HG03280 (cell line): ENCODE measurements around the gene RUBCN.
A peak's percentile ranks its signal among the peaks of the same experiment; 100 is the strongest.
"Not testable (repeated sequence)": the region's sequence is repeated elsewhere in the genome, so short reads cannot be mapped to it uniquely, and the experiment has no call there.

ENCODE experiments used
- ATAC-seq: cut with Tn5 transposase; IDR thresholded peaks from one replicate; pipeline ENCODE4 v1.9.1; 2021; ENCODE audit warnings: mild to moderate bottlenecking, moderate library complexity; ENCODE audit not compliant: unreplicated experiment

RUBCN gene

GRCh38 chr3:197659144-197659543 is 77.6 kb downstream of the RUBCN start:
- peak; percentile 37 for ATAC-seq

- ATAC-seq, result not testable (repeated sequence)
Measured at GRCh38 chr3:197658706-197659105, 78.0 kb downstream of the RUBCN start.

- not testable (repeated sequence) for ATAC-seq
Measured at GRCh38 chr3:197657541-197658292, 79.0 kb downstream of the RUBCN start.

GRCh38 chr3:197656960-197657359 is 79.7 kb downstream of the RUBCN start:
- ATAC-seq, result not testable (repeated sequence)

- ATAC-seq, result not testable (repeated sequence)
Measured at GRCh38 chr3:197656129-197656528, 80.6 kb downstream of the RUBCN start.

GRCh38 chr3:197654998-197655330 is 81.7 kb downstream of the RUBCN start:
- ATAC-seq, result peak; percentile 32

- ATAC-seq, result peak; percentile 94
Measured at GRCh38 chr3:197654090-197654997, 82.4 kb downstream of the RUBCN start.

- not testable (repeated sequence) for ATAC-seq
Measured at GRCh38 chr3:197652860-197653259, 83.8 kb downstream of the RUBCN start.

- ATAC-seq, result not testable (repeated sequence)
Measured at GRCh38 chr3:197647649-197648048, 89.1 kb downstream of the RUBCN start.

GRCh38 chr3:197647191-197647590 is 89.5 kb downstream of the RUBCN start:
- ATAC-seq, result not testable (repeated sequence)

- not testable (repeated sequence) for ATAC-seq
Measured at GRCh38 chr3:197646294-197646693, 90.4 kb downstream of the RUBCN start.

GRCh38 chr3:197637556-197637955 is 99.1 kb downstream of the RUBCN start:
- ATAC-seq, result not testable (repeated sequence)

GRCh38 chr3:197631989-197632388 is 104.7 kb downstream of the RUBCN start:
- ATAC-seq, result not testable (repeated sequence)

- ATAC-seq, result not testable (repeated sequence)
Measured at GRCh38 chr3:197630766-197631165, 105.9 kb downstream of the RUBCN start.

GRCh38 chr3:197629286-197629685 is 107.4 kb downstream of the RUBCN start:
- not testable (repeated sequence) for ATAC-seq

- peak; percentile 72 for ATAC-seq
Measured at GRCh38 chr3:197627772-197628523, 108.8 kb downstream of the RUBCN start.

GRCh38 chr3:197627158-197627771 is 109.4 kb downstream of the RUBCN start:
- ATAC-seq, result peak; percentile 43

GRCh38 chr3:197626404-197627157 is 110.1 kb downstream of the RUBCN start:
- ATAC-seq, result peak; percentile 16

GRCh38 chr3:197621478-197621877 is 115.2 kb downstream of the RUBCN start:
- not testable (repeated sequence) for ATAC-seq
